Measurements from ENCODE around the gene KAT6B. TPM values are rescaled to one million over a fixed set of nuclear protein-coding genes. Genes with fewer than 3 reads are reported as not detected.

KAT6B gene
- total and polyA plus RNA-seq, 2 of the 8 experiments (the other 6 are each of a cell fraction or from before 2014, with no cell fraction given): 7.3 to 30.8 TPM

GRCh38 chr10:74901867-74902450 lies 75.6 kb downstream of the KAT6B start:
- H2AFZ ChIP-seq (ENCODE audit: low read length): no peak overlapping the region
- H2BK120ac ChIP-seq (replicated peaks; ENCODE audit: low read depth, low read length): no peak overlapping the region
- 88% methylated on average over 6 of the region's 6 CpGs; no CpG with 5 or more reads in 1 of the 2 experiments for WGBS, 2 experiments (ENCODE audit: extremely low coverage in 1 of 2, insufficient coverage in 1 of 2, insufficient read length in 1 of 2, insufficient replicate concordance in 2 of 2, low coverage in 1 of 2, low lambda C conversion rate in 2 of 2, missing lambda C conversion rate in 1 of 2)
- no peaks in the 10 kb centered on the region; a peak in 1 of 7 replicates for H3K4me1 ChIP-seq (replicated peaks in 1 of 4; ENCODE audit: control insufficient read depth in 3 of 4, insufficient read depth in 4 of 4, low read length in 3 of 4)
- no peak overlapping the region for H4K5ac ChIP-seq (ENCODE audit: insufficient read length, low read depth, low read length)
- no peak overlapping the region for H3K14ac ChIP-seq (ENCODE audit: insufficient read length)
- ChIA-PET POLR2A (ENCODE audit: partially characterized antibody) (no interaction called here), CTCF (ENCODE audit: partially characterized antibody) (interaction anchor here (0.6 to 1.4 kb wide), 2 partner anchors 9 to 352 kb away, joined by 3 read pairs; no protein-coding TSS in a partner anchor)
- no peak overlapping the region for H3K4me2 ChIP-seq (ENCODE audit: insufficient read depth in 1 of 2, low read depth in 2 of 2, low read length in 2 of 2)
- no peak overlapping the region for H3K4ac ChIP-seq (replicated peaks; ENCODE audit: insufficient read length, low read depth, low read length)
- no peak overlapping the region for H4K91ac ChIP-seq (replicated peaks; ENCODE audit: insufficient read length, low read length)
- H3K27me3 ChIP-seq (replicated peaks in 1 of 4; ENCODE audit: control insufficient read depth in 3 of 4, extremely low read depth in 1 of 4, insufficient read depth in 3 of 4, low read length in 3 of 4): no peaks in the 10 kb centered on the region
- peaks cover 0 to 2% of the 10 kb centered on the region in 2 experiments for H4K20me1 ChIP-seq (replicated peaks in 1 of 2; ENCODE audit: control insufficient read depth in 1 of 2, insufficient read depth in 2 of 2, low read length in 2 of 2)
- no peak overlapping the region for H2BK20ac ChIP-seq (ENCODE audit: low read length)
- H3K56ac ChIP-seq (replicated peaks; ENCODE audit: insufficient read length, low read depth, low read length): no peak overlapping the region
- no peaks in the 10 kb centered on the region for H3K23me2 ChIP-seq (ENCODE audit: low read depth, low read length)
- no peak overlapping the region for H3K23ac ChIP-seq (ENCODE audit: insufficient read length)
- no peak overlapping the region for H2AK5ac ChIP-seq (ENCODE audit: low read depth, low read length)
- H3K27ac ChIP-seq (ENCODE audit: low read depth, low read length): no peak overlapping the region
- no peak overlapping the region for H2BK15ac ChIP-seq (ENCODE audit: low read length)
- no peak overlapping the region for H3K18ac ChIP-seq (ENCODE audit: extremely low read depth, low read length)
- peaks cover 2% of the 10 kb centered on the region; the same call in 1 of the 2 replicates for H3K79me1 ChIP-seq (ENCODE audit: low read depth, low read length)
- DNase-seq (ENCODE audit: low read depth in 1 of 2, low spot score in 2 of 2): no peak
- FAIRE-seq: no peak
- no peak overlapping the region for H2BK5ac ChIP-seq (ENCODE audit: low read depth, low read length)
- H3K36me3 ChIP-seq (ENCODE audit: control insufficient read depth in 2 of 4, insufficient read depth in 4 of 4, low read length in 3 of 4): no peaks in the 10 kb centered on the region
- H3K79me2 ChIP-seq (ENCODE audit: control insufficient read depth in 1 of 2, insufficient read depth in 2 of 2, low read length in 2 of 2): peaks cover 0 to 21% of the 10 kb centered on the region in 2 experiments; a peak in 2 of 4 replicates
- no peak overlapping the region for H4K8ac ChIP-seq (ENCODE audit: extremely low read depth, insufficient read depth, low read length)
- no peak overlapping the region for H3K4me3 ChIP-seq (ENCODE audit: extremely low read depth in 1 of 4, insufficient read depth in 2 of 4, low read depth in 3 of 4, low read length in 4 of 4)
- no peak overlapping the region for H2BK12ac ChIP-seq (ENCODE audit: low read depth, low read length)
- no peak for TF ChIP-seq GTF2F1 (IDR thresholded peaks at IDR 0.05; ENCODE audit: borderline replicate concordance, low read depth, low read length)
- no peak for TF ChIP-seq SUZ12 (IDR thresholded peaks at IDR 0.05; ENCODE audit: low read length)
- H3K9ac ChIP-seq (replicated peaks in 1 of 4; ENCODE audit: extremely low read depth in 1 of 4, low read depth in 3 of 4, low read length in 3 of 4): no peak overlapping the region
- no peaks in the 10 kb centered on the region for H3K9me3 ChIP-seq (ENCODE audit: insufficient read depth in 2 of 2, low read depth in 1 of 2, low read length in 1 of 2)

Measured in H1 (cell line).